HG02763 (cell line): Measurements from ENCODE around the gene CD28.
"Not testable (repeated sequence)": the region's sequence is repeated elsewhere in the genome, so short reads cannot be mapped to it uniquely, and the experiment has no call there.

Experiments used
- ATAC-seq: cut with Tn5 transposase; IDR thresholded peaks from one replicate; pipeline ENCODE4 v1.9.1; 2021; ENCODE audit warnings: mild to moderate bottlenecking, moderate library complexity; ENCODE audit not compliant: unreplicated experiment

Gene CD28

GRCh38 chr2:203685789-203686420 is 20.5 kb upstream of the CD28 start:
- no peak for ATAC-seq

- ATAC-seq: no peak
Observed at GRCh38 chr2:203687165-203687564, 19.3 kb upstream of the CD28 start.

GRCh38 chr2:203688798-203689197 is 17.6 kb upstream of the CD28 start:
- ATAC-seq: peak; percentile 72

GRCh38 chr2:203689426-203690116 is 16.9 kb upstream of the CD28 start:
- ATAC-seq: peak; percentile 49

- ATAC-seq: peak; percentile 22
Observed at GRCh38 chr2:203690117-203690431, 16.4 kb upstream of the CD28 start.

- no peak for ATAC-seq
Observed at GRCh38 chr2:203690441-203691047, 15.9 kb upstream of the CD28 start.

GRCh38 chr2:203691149-203691548 is 15.3 kb upstream of the CD28 start:
- ATAC-seq: no peak

GRCh38 chr2:203692031-203692710 is 14.3 kb upstream of the CD28 start:
- no peak for ATAC-seq

GRCh38 chr2:203693242-203693879 is 13.1 kb upstream of the CD28 start:
- ATAC-seq: no peak

GRCh38 chr2:203694191-203694590 is 12.2 kb upstream of the CD28 start:
- no peak for ATAC-seq

GRCh38 chr2:203697190-203697589 is 9.2 kb upstream of the CD28 start:
- peak; percentile 58 for ATAC-seq

GRCh38 chr2:203697763-203698162 is 8.7 kb upstream of the CD28 start:
- not testable (repeated sequence) for ATAC-seq

GRCh38 chr2:203698410-203698809 is 8.0 kb upstream of the CD28 start:
- not testable (repeated sequence) for ATAC-seq

- ATAC-seq: no peak
Observed at GRCh38 chr2:203704430-203704829, 2.0 kb upstream of the CD28 start.

- no peak for ATAC-seq
Observed at GRCh38 chr2:203705178-203705577, 1.3 kb upstream of the CD28 start.

- ATAC-seq: no peak
Observed at GRCh38 chr2:203707530-203707929, 1.1 kb downstream of the CD28 start.

GRCh38 chr2:203708846-203709396 is 2.5 kb downstream of the CD28 start:
- no peak for ATAC-seq

- no peak for ATAC-seq
Observed at GRCh38 chr2:203709416-203710040, 3.1 kb downstream of the CD28 start.

GRCh38 chr2:203710226-203710625 is 3.8 kb downstream of the CD28 start:
- ATAC-seq: no peak

- ATAC-seq: no peak
Observed at GRCh38 chr2:203710952-203711351, 4.5 kb downstream of the CD28 start.

- no peak for ATAC-seq
Observed at GRCh38 chr2:203711399-203711798, 5.0 kb downstream of the CD28 start.
